Measurements from ENCODE around the gene PLSCR5. TPM values are rescaled to one million over a fixed set of nuclear protein-coding genes. Genes with fewer than 3 reads are reported as not detected.

PLSCR5 gene
- polyA plus RNA-seq, 1 donor (not counting 4 experiments of a cell fraction or from before 2014, with no cell fraction given) = not detected

DNA sequence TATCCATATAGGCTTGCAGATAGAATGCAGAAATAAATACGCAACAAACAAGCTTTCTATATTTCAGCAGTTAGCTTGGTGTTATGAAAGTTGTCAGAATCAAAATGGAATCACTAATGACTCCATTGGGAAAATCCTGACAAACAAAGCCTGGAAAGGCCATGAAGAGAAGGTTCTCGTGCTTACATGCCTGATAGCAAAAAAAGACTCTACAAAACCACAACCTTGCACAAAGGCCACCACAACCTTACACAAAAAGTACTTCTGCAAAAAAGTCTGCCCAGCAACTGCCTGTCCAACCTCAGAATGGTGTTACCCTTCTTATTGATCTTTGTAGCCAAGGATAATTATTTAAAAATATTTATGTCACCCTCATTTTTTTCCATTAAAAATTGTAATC, 46.4 kb downstream of the PLSCR5 start:
- H3K4me2 ChIP-seq (ENCODE audit: control insufficient read depth, extremely low read depth, insufficient read depth, low read depth, low read length) = no peak overlapping the region
- H3K9ac ChIP-seq (ENCODE audit: control insufficient read depth, extremely low read depth, insufficient read depth, low read length) = no peak overlapping the region
- no peaks in the 10 kb centered on the region for H3K9me1 ChIP-seq (ENCODE audit: control insufficient read depth, extremely low read depth, insufficient read depth, low read length)
- H3K36me3 ChIP-seq (ENCODE audit: control insufficient read depth in 2 of 2, extremely low read depth in 1 of 2, insufficient read depth in 2 of 2, low read length in 2 of 2) = no peaks in the 10 kb centered on the region
- no peaks in the 10 kb centered on the region for H3K27me3 ChIP-seq (ENCODE audit: control insufficient read depth, extremely low read depth, insufficient read depth, low read length)
- H2AFZ ChIP-seq (ENCODE audit: control insufficient read depth, low read length) = no peak overlapping the region
- H3K79me2 ChIP-seq (ENCODE audit: control insufficient read depth, insufficient read depth, low read length) = no peaks in the 10 kb centered on the region
- H3K9me3 ChIP-seq (ENCODE audit: control insufficient read depth, low read depth, low read length) = no peaks in the 10 kb centered on the region
- TF ChIP-seq, protein P1, sequence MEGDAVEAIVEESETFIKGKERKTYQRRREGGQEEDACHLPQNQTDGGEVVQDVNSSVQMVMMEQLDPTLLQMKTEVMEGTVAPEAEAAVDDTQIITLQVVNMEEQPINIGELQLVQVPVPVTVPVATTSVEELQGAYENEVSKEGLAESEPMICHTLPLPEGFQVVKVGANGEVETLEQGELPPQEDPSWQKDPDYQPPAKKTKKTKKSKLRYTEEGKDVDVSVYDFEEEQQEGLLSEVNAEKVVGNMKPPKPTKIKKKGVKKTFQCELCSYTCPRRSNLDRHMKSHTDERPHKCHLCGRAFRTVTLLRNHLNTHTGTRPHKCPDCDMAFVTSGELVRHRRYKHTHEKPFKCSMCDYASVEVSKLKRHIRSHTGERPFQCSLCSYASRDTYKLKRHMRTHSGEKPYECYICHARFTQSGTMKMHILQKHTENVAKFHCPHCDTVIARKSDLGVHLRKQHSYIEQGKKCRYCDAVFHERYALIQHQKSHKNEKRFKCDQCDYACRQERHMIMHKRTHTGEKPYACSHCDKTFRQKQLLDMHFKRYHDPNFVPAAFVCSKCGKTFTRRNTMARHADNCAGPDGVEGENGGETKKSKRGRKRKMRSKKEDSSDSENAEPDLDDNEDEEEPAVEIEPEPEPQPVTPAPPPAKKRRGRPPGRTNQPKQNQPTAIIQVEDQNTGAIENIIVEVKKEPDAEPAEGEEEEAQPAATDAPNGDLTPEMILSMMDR (optimal IDR thresholded peaks at IDR 0.05 in 1 of 3, IDR thresholded peaks at IDR 0.05 in 1 of 3, conservative IDR thresholded peaks at IDR 0.05 in 1 of 3; ENCODE audit: extremely low read depth in 1 of 3, insufficient read depth in 2 of 3, low read length in 3 of 3) = no peak
- no peak for TF ChIP-seq EZH2 (IDR thresholded peaks at IDR 0.05; ENCODE audit: low read length)
- H3K4me1 ChIP-seq (ENCODE audit: control insufficient read depth, extremely low read depth, insufficient read depth, low read length) = peaks cover 6% of the 10 kb centered on the region
- H4K20me1 ChIP-seq (ENCODE audit: control insufficient read depth, extremely low read depth, insufficient read depth, low read length) = no peaks in the 10 kb centered on the region
- no peak overlapping the region for H3K27ac ChIP-seq (ENCODE audit: control insufficient read depth, insufficient read depth, low read length)
- FAIRE-seq = no peak
- no peak for DNase-seq (ENCODE audit: low read depth, low spot score)
- H3K4me3 ChIP-seq (ENCODE audit: control insufficient read depth in 2 of 3, extremely low read depth in 1 of 3, insufficient read depth in 2 of 3, low read depth in 1 of 3, low read length in 3 of 3) = no peak overlapping the region
- dilution Hi-C loops (cut with MboI; ENCODE audit: extremely low pct_ligation_motif_present, low sequenced_read_pairs) = no loop called here

DNA sequence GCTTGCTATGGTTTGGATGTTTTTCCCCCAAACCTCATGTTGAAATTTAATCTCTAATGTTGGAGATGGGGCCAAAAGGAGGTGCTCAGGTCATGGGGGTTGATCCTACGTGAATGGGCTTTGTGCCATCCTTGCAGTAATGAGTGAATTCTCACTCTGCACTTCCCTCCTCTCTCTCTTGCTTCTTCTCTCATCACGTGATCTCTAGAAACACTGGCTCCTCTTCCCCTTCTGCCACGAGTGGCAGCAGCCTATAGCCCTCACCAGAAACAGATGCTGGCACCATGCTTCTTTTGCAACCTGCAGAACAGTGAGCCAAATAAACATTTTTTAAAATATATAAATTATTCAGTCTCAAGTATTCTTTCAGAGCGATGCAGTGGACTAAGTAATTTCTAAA, 47.4 kb downstream of the PLSCR5 start:
- Histone ChIP-seq H3K27ac (ENCODE audit: control insufficient read depth, insufficient read depth, low read length) (no peak overlapping the region), H2AFZ (ENCODE audit: control insufficient read depth, low read length) (no peak overlapping the region), H3K4me1 (ENCODE audit: control insufficient read depth, extremely low read depth, insufficient read depth, low read length) (peaks cover 6% of the 10 kb centered on the region), H3K9ac (ENCODE audit: control insufficient read depth, extremely low read depth, insufficient read depth, low read length) (no peak overlapping the region), H3K9me1 (ENCODE audit: control insufficient read depth, extremely low read depth, insufficient read depth, low read length) (no peaks in the 10 kb centered on the region), H3K4me3 (ENCODE audit: control insufficient read depth in 2 of 3, extremely low read depth in 1 of 3, insufficient read depth in 2 of 3, low read depth in 1 of 3, low read length in 3 of 3) (no peak overlapping the region), H3K79me2 (ENCODE audit: control insufficient read depth, insufficient read depth, low read length) (no peaks in the 10 kb centered on the region), H3K27me3 (ENCODE audit: control insufficient read depth, extremely low read depth, insufficient read depth, low read length) (no peaks in the 10 kb centered on the region), H3K36me3 (ENCODE audit: control insufficient read depth in 2 of 2, extremely low read depth in 1 of 2, insufficient read depth in 2 of 2, low read length in 2 of 2) (no peaks in the 10 kb centered on the region), H3K9me3 (ENCODE audit: control insufficient read depth, low read depth, low read length) (no peaks in the 10 kb centered on the region), H3K4me2 (ENCODE audit: control insufficient read depth, extremely low read depth, insufficient read depth, low read depth, low read length) (no peak overlapping the region), H4K20me1 (ENCODE audit: control insufficient read depth, extremely low read depth, insufficient read depth, low read length) (no peaks in the 10 kb centered on the region)
- no peak for DNase-seq (ENCODE audit: low read depth, low spot score)
- TF ChIP-seq, protein P1 (optimal IDR thresholded peaks at IDR 0.05 in 1 of 3, IDR thresholded peaks at IDR 0.05 in 1 of 3, conservative IDR thresholded peaks at IDR 0.05 in 1 of 3; ENCODE audit: extremely low read depth in 1 of 3, insufficient read depth in 2 of 3, low read length in 3 of 3) = no peak
- no peak for TF ChIP-seq EZH2 (IDR thresholded peaks at IDR 0.05; ENCODE audit: low read length)
- dilution Hi-C loops (cut with MboI; ENCODE audit: extremely low pct_ligation_motif_present, low sequenced_read_pairs) = no loop called here
- FAIRE-seq = no peak

Measured in keratinocyte (primary cell).